AG09309 (cell line): Measurements from ENCODE around the gene CHKA.
A peak's percentile ranks its signal among the peaks of the same experiment; 100 is the strongest.

Experiments used
- DNase-seq: peaks from one replicate; pipeline ENCODE4 v3.0.0-alpha.2; 2010; ENCODE audit warnings: low read depth
- H3K4me3 ChIP-seq: 2 replicates; pipeline ENCODE4 v1.5.1; 2011; ENCODE audit warnings: mild to moderate bottlenecking, low read depth, low read length, moderate library complexity; ENCODE audit not compliant: control insufficient read depth
- TF ChIP-seq, protein P1 (sequence below): IDR thresholded peaks from 2 replicates; pipeline ENCODE4 v1.5.1; 2011; ENCODE audit warnings: mild to moderate bottlenecking, low read depth, low read length, inconsistent platforms; ENCODE audit not compliant: insufficient read depth, control insufficient read depth; ENCODE audit errors: missing control alignments

CHKA gene

DNA sequence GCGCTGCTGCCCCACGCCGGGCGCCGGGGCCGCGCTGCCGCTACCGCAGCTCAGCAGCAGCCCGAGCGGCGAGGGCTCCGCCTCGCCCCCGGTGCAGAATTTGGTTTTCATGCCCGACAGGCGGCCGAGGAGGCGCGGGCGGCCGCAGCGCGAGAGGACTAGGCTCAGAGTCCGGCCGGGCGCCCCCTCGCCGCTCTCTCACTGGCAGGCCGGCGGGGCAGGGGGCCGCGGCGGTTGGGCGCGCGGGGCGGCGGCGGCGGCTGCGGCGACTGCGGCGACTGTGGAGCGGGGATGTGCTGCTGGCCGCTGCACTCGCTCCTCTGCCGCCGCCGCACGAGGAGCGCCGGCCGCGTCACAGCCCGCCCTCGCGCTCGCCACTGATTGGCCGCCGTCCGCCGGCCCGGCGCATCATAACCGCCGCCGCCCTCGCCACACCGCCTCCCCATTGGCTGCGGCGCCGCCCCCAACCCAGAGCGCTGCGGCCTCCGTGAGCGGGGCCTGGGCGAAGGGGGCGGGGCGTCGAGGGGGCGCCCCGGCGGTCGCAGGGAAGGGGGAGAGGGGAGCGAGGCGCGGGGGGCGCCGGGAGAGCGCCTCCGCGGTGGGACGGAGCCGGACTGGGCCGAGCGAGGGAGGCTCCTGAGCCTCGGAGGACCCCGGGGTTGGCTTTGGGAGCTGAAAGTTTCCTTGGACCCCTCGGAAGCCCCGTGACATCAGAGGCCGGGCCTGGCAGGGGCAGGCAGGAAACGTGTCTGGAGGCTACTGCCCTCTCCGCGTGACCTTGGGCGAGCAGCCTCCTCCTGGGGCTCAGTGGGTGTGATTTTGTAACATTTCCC, at the start of gene CHKA:
CHKA (minus strand) TSS at position 322 of the 833 bp plus-strand sequence; CDS start at position 111, 211 bp downstream.
- DNase-seq: no peak
- peak within 1 kb of the TSS; percentile 52 for H3K4me3 ChIP-seq
- TF ChIP-seq, protein P1, sequence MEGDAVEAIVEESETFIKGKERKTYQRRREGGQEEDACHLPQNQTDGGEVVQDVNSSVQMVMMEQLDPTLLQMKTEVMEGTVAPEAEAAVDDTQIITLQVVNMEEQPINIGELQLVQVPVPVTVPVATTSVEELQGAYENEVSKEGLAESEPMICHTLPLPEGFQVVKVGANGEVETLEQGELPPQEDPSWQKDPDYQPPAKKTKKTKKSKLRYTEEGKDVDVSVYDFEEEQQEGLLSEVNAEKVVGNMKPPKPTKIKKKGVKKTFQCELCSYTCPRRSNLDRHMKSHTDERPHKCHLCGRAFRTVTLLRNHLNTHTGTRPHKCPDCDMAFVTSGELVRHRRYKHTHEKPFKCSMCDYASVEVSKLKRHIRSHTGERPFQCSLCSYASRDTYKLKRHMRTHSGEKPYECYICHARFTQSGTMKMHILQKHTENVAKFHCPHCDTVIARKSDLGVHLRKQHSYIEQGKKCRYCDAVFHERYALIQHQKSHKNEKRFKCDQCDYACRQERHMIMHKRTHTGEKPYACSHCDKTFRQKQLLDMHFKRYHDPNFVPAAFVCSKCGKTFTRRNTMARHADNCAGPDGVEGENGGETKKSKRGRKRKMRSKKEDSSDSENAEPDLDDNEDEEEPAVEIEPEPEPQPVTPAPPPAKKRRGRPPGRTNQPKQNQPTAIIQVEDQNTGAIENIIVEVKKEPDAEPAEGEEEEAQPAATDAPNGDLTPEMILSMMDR: no peak

DNA sequence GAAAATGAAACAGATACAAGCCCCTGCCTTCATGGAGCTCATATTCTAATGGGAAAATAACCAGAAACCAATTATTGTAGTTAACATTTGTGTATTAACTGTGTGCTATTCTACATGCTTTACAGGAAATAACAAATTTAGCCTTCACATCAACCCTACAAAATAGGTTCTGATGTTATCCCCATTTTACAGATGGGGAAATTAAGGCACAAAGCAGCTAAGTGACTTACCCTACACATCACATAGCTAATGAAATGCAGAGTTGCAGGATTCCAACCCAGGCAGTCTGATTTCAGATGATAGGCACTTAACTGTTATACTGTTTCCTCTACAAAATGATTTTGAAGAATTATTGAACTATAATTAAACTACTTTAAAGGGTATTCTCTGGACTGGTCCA, 48.3 kb upstream of the CHKA start:
- no peak for DNase-seq
- H3K4me3 ChIP-seq: no peak overlapping the region
- TF ChIP-seq, protein P1: no peak

- DNase-seq: no peak
- no peak overlapping the region for H3K4me3 ChIP-seq
- TF ChIP-seq, protein P1: no peak
These were observed 47.5 kb upstream of the CHKA start for GRCh38 chr11:68168694-68169093.

GRCh38 chr11:68167474-68167873, 46.3 kb upstream of the CHKA start:
- H3K4me3 ChIP-seq: no peak overlapping the region
- TF ChIP-seq, protein P1: no peak
- DNase-seq: no peak

- DNase-seq: no peak
- H3K4me3 ChIP-seq: no peak overlapping the region
- TF ChIP-seq, protein P1: no peak
These were observed 45.8 kb upstream of the CHKA start for GRCh38 chr11:68166969-68167368.

DNA sequence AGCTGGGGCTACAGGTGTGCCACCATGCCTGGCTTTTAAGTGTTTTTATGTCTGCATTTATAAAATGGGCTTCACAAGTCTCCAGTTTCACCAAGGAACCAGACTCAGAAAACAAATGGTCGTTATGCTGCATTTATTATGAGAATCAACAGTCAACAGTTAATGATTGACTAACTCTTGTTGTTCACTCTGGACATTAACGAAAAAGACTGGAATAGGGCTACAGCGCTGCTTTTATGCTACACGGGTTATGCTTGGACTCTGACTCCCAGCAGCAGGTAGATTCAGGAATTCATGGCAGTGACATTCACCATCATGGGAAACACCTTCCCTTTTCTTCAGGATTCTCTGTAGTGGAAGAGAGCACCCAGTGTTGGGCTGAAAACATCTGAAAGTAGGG, 44.4 kb upstream of the CHKA start:
- no peak overlapping the region for H3K4me3 ChIP-seq
- TF ChIP-seq, protein P1: no peak
- no peak for DNase-seq
